ENCODE measurements around the gene SOX5. TPM values are rescaled to one million over a fixed set of nuclear protein-coding genes. Genes with fewer than 3 reads are reported as not detected.

The SOX5 gene
- total and polyA plus RNA-seq, 2 donors (not counting 1 experiment from before 2014, with no cell fraction given), result 3.9 to 17.2 TPM

DNA sequence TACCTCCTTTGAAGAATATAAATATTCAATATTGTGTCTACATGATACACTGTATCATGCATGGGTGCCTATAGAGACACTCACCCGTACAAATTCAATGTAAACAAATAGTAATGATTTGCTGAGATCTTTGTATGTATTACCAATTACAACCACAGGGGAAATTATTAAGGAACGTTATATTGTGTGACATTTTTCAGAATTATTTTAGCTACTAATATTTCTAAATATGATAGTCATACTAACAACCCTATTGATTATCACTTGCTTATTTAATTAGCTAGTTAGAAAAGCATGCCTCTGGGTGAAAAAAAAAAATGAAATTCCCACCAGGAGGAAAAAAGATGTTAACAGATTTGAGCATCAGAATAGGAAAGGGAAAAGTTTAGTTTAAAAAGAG is 2.1 kb downstream of the SOX5 start:
- CTCF ChIA-PET, result no interaction called here
- POLR2A ChIA-PET, result no interaction called here
- H3K4me3 Mint-ChIP-seq, result no peak overlapping the region
- Histone ChIP-seq H3K4me3 (ENCODE audit: control extremely low read depth in 1 of 5, extremely low read depth in 1 of 5, insufficient read depth in 1 of 5, low read depth in 2 of 5, low read length in 4 of 5) (no peak overlapping the region), H3K9me3 (ENCODE audit: control extremely low read depth in 1 of 3, control insufficient read depth in 2 of 3, insufficient read depth in 1 of 3, low read length in 2 of 3) (no peaks in the 10 kb centered on the region), H3K4me1 (ENCODE audit: control insufficient read depth in 2 of 2, insufficient read depth in 2 of 2, low read length in 2 of 2) (peaks cover 5 to 19% of the 10 kb centered on the region in 2 donors), H3K27me3 (replicated peaks in 1 of 4; ENCODE audit: control extremely low read depth in 1 of 4, control insufficient read depth in 3 of 4, insufficient read depth in 4 of 4, low read length in 3 of 4) (peaks cover 0 to 14% (median 3%) of the 10 kb centered on the region in 4 experiments), H4K20me1 (ENCODE audit: control insufficient read depth, insufficient read depth, low read length, poor library complexity, severe bottlenecking) (no peaks in the 10 kb centered on the region), H3K27ac (ENCODE audit: low read length in 2 of 2) (no peak overlapping the region), H3K4me2 (replicated peaks; ENCODE audit: low read depth, low read length, poor library complexity, severe bottlenecking) (no peak overlapping the region), H3K36me3 (replicated peaks in 1 of 2; ENCODE audit: control extremely low read depth in 1 of 2, control insufficient read depth in 1 of 2, extremely low read depth in 1 of 2, insufficient read depth in 2 of 2, low read length in 1 of 2) (no peaks in the 10 kb centered on the region), H3K9ac (ENCODE audit: low read length) (no peak overlapping the region), H3K79me2 (ENCODE audit: control insufficient read depth, insufficient read depth, low read length) (no peaks in the 10 kb centered on the region), H2AFZ (ENCODE audit: insufficient read depth, low read depth, low read length, poor library complexity, severe bottlenecking) (no peak overlapping the region)
- no peak for DNase-seq
- intact Hi-C loops (cut with micrococcal nuclease), result no loop called here
- TF ChIP-seq, protein P1, sequence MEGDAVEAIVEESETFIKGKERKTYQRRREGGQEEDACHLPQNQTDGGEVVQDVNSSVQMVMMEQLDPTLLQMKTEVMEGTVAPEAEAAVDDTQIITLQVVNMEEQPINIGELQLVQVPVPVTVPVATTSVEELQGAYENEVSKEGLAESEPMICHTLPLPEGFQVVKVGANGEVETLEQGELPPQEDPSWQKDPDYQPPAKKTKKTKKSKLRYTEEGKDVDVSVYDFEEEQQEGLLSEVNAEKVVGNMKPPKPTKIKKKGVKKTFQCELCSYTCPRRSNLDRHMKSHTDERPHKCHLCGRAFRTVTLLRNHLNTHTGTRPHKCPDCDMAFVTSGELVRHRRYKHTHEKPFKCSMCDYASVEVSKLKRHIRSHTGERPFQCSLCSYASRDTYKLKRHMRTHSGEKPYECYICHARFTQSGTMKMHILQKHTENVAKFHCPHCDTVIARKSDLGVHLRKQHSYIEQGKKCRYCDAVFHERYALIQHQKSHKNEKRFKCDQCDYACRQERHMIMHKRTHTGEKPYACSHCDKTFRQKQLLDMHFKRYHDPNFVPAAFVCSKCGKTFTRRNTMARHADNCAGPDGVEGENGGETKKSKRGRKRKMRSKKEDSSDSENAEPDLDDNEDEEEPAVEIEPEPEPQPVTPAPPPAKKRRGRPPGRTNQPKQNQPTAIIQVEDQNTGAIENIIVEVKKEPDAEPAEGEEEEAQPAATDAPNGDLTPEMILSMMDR (IDR thresholded peaks at IDR 0.05), result no peak
- TF ChIP-seq EZH2 (IDR thresholded peaks at IDR 0.05; ENCODE audit: borderline replicate concordance, insufficient read depth, low read depth, low read length, poor library complexity, severe bottlenecking), result no peak
- no CpG with 5 or more reads among the region's 2 CpGs for WGBS (ENCODE audit: insufficient coverage)
- no peak overlapping the region for H3K27ac Mint-ChIP-seq
- ATAC-seq (ENCODE audit: low read depth), result no peak
- H3K27me3 Mint-ChIP-seq, result no peaks in the 10 kb centered on the region
- no peaks in the 10 kb centered on the region for H3K4me1 Mint-ChIP-seq
- no peaks in the 10 kb centered on the region for H3K9me3 Mint-ChIP-seq (ENCODE audit: insufficient read depth)

DNA sequence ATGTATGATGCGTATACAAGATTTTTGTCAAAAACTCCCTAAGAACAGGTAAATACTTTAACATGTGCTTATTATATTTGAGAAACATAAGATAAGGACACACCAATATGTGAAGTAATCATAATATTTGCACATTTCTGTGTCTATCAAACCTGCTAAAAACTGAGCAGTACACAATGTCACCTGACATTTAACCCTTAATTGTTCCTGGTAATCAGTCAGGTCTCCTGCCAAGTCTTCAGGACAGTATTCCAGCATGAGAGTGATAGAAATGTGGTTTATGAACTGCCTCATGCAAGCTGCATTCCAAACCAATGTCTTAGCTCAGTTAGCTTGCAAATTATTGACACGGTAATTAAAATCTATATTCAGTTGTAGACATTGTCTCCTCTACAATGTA is 4.2 kb downstream of the SOX5 start:
- Histone ChIP-seq H3K27ac (ENCODE audit: low read length in 2 of 2) (no peak overlapping the region), H2AFZ (ENCODE audit: insufficient read depth, low read depth, low read length, poor library complexity, severe bottlenecking) (no peak overlapping the region), H3K36me3 (replicated peaks in 1 of 2; ENCODE audit: control extremely low read depth in 1 of 2, control insufficient read depth in 1 of 2, extremely low read depth in 1 of 2, insufficient read depth in 2 of 2, low read length in 1 of 2) (no peaks in the 10 kb centered on the region), H3K9me3 (ENCODE audit: control extremely low read depth in 1 of 3, control insufficient read depth in 2 of 3, insufficient read depth in 1 of 3, low read length in 2 of 3) (no peaks in the 10 kb centered on the region), H3K4me1 (ENCODE audit: control insufficient read depth in 2 of 2, insufficient read depth in 2 of 2, low read length in 2 of 2) (peaks cover 3 to 13% of the 10 kb centered on the region in 2 donors), H4K20me1 (ENCODE audit: control insufficient read depth, insufficient read depth, low read length, poor library complexity, severe bottlenecking) (no peaks in the 10 kb centered on the region), H3K9ac (ENCODE audit: low read length) (no peak overlapping the region), H3K79me2 (ENCODE audit: control insufficient read depth, insufficient read depth, low read length) (no peaks in the 10 kb centered on the region), H3K4me3 (ENCODE audit: control extremely low read depth in 1 of 5, extremely low read depth in 1 of 5, insufficient read depth in 1 of 5, low read depth in 2 of 5, low read length in 4 of 5) (no peak overlapping the region), H3K27me3 (replicated peaks in 1 of 4; ENCODE audit: control extremely low read depth in 1 of 4, control insufficient read depth in 3 of 4, insufficient read depth in 4 of 4, low read length in 3 of 4) (peaks cover 0 to 11% (median 1%) of the 10 kb centered on the region in 4 experiments), H3K4me2 (replicated peaks; ENCODE audit: low read depth, low read length, poor library complexity, severe bottlenecking) (no peak overlapping the region)
- Mint-ChIP-seq H3K4me1 (no peaks in the 10 kb centered on the region), H3K4me3 (no peak overlapping the region), H3K9me3 (ENCODE audit: insufficient read depth) (no peaks in the 10 kb centered on the region), H3K27me3 (no peaks in the 10 kb centered on the region), H3K27ac (no peak overlapping the region)
- DNase-seq (no peak), ATAC-seq (ENCODE audit: low read depth) (no peak)
- WGBS (ENCODE audit: insufficient coverage), result no CpG with 5 or more reads among the region's 2 CpGs
- TF ChIP-seq EZH2 (IDR thresholded peaks at IDR 0.05; ENCODE audit: borderline replicate concordance, insufficient read depth, low read depth, low read length, poor library complexity, severe bottlenecking), result no peak
- TF ChIP-seq, protein P1 (IDR thresholded peaks at IDR 0.05), result no peak
- POLR2A ChIA-PET, result no interaction called here
- intact Hi-C loops (cut with micrococcal nuclease), result no loop called here
- CTCF ChIA-PET, result no interaction called here

Measured in B cell (primary cell).